NOMO-1 treated with DMSO at 0.1 percent for 48 hours (cell line): ENCODE results near the gene SVBP.
"Not testable (repeated sequence)": the region's sequence is repeated elsewhere in the genome, so short reads cannot be mapped to it uniquely, and the experiment has no call there.

Experiments used
- DNase-seq: peaks from one replicate; lab custom pipeline; 2025; ENCODE audit not compliant: unreplicated experiment; lab: John Stamatoyannopoulos, UW

Gene SVBP

DNA sequence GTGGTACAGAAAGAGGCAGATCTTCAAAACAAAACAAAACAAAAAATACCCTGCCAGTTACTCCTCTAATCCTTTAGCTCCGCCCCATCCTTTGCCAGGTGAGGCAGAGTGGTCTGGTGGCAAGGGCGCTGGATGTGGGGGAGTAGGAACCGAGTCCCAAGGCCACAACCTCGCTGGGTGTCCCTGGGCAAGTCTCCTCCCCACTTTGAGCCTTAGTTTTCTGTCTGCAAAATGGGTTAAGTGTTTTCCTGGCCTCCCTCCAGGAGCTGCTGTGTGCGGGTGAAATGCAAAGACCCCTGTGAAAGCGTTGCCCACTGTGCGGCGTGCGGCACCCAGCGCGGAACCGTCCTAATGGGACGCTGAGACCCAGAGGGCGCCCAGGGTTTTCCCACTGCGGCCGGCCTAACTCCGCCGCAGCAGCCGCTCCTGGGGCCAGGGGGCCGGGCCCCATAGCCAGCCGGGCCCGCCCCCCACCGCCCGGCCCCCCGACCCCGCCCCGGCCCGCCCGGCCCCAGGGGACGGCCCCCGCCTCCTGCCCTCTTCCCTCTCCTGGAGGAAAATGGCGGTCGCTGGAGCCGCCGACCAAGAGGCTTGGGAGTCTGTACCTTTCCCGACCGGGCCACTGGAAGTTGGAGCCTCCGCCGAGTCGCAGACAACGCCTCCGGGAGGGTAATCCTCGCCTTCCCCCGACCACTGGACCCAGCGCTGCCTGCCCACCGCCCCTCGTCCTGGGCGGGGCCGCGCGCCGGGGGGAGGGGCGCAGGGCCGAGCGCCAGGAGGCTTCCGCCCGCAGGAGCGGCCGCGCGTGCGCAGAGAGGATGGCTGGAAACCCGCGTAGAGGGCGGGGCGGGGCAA, at the start of gene SVBP, which contains the start of gene ERMAP:
TSS of gene SVBP (minus strand) at position 813 of the 855 bp plus-strand sequence. CDS start 853 bp downstream, outside the sequence.
TSS of gene ERMAP (plus strand) at position 538 of the 855 bp plus-strand sequence. CDS start 13,327 bp downstream, outside the sequence.
- peak; percentile 77 for DNase-seq

DNA sequence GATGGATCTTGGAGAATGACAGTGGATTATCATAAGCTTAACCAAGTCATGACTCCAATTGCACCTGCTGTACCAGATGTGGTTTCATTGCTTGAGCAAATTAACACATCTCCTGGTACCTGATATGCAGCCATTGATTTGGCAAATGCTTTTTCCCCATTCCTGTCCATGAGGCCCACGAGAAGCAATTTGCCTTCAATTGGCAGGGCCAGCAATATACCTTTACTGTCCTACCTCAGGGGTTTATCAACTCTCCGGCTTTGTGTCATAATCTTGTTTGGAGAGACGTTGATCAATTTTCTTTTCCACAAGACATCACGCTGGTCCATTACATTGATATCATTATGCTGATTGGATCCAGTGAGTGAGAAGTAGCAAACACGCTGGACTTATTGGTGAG, 49.4 kb upstream of the SVBP start:
- no peak for DNase-seq

- no peak for DNase-seq
Observed at GRCh38 chr1:42861014-42861399, 43.8 kb upstream of the SVBP start.

- no peak for DNase-seq
Observed at GRCh38 chr1:42860339-42861013, 43.3 kb upstream of the SVBP start.

DNA sequence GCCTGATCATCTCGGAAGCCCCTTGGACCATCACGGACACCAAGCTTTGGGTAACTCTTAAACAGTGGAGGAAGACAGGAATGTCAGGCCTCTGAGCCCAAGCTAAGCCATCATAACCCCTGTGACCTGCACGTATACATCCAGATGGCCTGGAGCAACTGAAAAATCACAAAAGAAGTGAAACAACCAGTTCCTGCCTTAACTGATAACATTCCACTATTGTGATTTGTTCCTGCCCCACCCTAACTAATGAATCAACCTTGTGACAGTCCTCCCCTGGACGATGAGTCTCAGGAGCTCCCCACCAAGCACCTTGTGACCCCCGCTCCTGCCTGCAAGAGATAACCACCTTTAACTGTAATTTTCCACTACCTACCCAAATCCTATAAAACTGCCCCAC, 42.2 kb upstream of the SVBP start:
- not testable (repeated sequence) for DNase-seq

DNA sequence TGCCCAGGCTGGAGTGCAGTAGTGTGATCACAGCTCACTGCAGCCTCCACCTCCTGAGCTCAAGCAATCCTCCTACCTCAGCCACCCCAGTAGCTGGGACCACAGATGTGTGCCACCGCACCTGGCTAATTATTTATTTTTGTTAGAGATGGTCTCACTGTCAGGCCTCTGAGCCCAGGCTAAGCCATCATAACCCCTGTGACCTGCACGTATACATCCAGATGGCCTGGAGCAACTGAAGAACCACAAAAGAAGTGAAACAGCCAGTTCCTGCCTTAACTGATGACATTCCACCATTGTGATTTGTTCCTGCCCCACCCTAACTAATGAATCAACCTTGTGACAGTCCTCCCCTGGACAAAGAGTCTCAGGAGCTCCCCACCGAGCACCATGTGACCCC, 39.4 kb upstream of the SVBP start:
- DNase-seq: not testable (repeated sequence)

DNA sequence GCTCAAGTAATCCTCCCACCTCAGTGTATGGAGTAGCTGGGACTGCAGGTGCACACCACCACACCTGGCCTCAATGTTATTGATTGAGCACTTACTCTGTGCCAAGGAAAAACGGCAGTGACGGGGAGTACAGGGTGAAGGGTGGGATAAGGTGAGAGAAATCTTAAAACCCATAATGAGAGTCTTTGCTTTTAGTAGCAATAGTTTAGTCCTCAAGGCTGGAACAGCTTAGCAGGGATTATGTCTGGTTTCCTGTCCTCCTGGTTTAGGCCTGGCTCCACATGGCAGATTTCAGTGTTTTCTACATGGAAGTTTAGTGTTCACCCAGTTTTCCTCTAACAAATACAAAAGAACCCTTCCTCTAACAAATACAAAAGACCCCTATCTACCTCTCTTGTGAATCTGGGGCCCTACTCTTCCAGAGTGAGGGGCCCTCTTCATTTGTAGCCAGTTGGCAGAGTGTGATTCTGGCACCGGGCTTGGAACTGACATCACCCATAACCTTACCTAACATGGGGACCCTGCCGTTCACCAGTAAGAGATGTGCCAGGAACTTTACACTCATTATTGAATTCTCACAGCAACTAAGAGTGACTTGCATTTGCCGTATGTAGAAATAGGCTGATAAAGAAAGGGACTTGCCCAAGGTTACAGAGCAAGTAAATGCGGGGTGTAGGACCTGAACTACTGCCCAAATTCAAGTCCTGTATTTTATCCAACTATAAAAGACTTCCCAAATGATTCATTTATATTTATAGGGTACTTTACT, 36.1 kb upstream of the SVBP start:
- DNase-seq: no peak

DNA sequence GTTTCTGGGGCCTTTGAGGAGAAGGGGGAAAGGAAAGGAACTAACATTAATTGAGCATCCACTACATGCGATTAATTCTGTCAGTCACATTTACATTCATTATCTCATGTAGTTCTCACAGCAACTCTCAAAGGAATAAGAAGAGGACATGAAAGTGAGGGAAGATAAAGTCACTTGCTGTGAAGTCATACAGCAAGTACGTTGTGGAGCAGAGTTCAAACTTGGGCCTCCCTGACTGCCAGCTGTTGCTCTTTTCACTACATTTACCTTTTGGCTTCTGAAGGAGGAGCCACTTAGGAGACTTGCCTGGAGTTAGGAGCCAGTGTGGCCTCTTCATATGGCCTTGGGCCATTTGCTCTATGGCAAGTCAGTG, 35.4 kb upstream of the SVBP start:
- DNase-seq: no peak

- no peak for DNase-seq
Observed at GRCh38 chr1:42851960-42852607, 34.9 kb upstream of the SVBP start.

- no peak for DNase-seq
Observed at GRCh38 chr1:42851420-42851819, 34.2 kb upstream of the SVBP start.

- no peak for DNase-seq
Observed at GRCh38 chr1:42849944-42850343, 32.7 kb upstream of the SVBP start.

GRCh38 chr1:42848823-42849537, 31.8 kb upstream of the SVBP start:
- DNase-seq: no peak

GRCh38 chr1:42847721-42848460, 30.7 kb upstream of the SVBP start:
- no peak for DNase-seq

GRCh38 chr1:42847111-42847595, 30.0 kb upstream of the SVBP start:
- peak; percentile 39 for DNase-seq

DNA sequence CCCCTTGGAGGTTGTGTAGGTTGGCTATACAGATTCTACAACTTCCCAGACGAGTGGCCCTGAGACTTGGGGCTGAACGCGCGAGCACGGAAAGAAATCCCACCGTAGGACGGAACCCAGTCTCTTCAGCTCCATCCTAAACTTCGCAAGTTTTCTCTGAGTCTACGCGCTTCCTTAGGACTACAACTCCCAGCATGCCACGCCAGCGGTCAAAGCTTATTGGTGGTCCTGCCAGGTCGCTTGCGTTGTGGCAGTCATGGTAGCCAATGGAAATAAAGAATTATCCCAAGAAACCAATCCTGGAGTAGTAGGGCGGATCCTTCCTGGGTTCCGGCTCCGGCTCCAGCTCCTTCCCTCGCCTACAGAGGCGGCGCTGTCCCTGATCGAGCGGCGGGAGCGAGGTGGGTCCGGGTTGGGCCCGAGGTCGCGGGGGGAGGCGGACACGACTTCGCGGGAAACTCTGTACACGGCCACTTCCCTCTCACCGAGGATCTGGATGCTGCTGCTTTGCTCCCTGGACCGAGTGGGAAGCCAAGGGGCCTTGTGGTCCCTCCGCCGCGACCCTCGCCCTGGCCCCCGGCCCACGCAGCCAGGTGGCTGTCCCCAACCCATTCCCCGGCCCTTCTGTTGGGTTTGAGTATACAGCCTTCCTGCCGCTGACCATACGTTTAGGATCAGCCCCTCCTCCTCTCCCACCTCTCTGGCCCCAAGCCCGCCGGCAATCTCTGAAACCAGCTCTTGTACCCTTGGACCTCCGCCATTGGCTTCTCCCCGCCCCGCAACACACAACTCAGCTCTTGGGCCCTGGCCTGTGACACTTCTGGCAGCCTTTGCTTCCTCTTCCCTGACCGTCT, 29.3 kb upstream of the SVBP start, which contains the start of gene ZNF691:
TSS of gene ZNF691 (plus strand) at position 357 of the 854 bp plus-strand sequence. CDS start 3,046 bp downstream, outside the sequence.
- DNase-seq: peak; percentile 97

GRCh38 chr1:42845866-42846256, 28.7 kb upstream of the SVBP start:
- no peak for DNase-seq

GRCh38 chr1:42845193-42845592, 28.0 kb upstream of the SVBP start:
- no peak for DNase-seq

GRCh38 chr1:42844592-42845140, 27.5 kb upstream of the SVBP start:
- no peak for DNase-seq
